ENCODE results near the gene UCN. TPM values are rescaled to one million over a fixed set of nuclear protein-coding genes. Genes with fewer than 3 reads are reported as not detected.
"Not testable (repeated sequence)": the region's sequence is repeated elsewhere in the genome, so short reads cannot be mapped to it uniquely, and the experiment has no call there.

The UCN gene
- total and polyA plus RNA-seq, 2 of the 4 experiments (the other 2 are of a cell fraction) = 0.22 TPM; not detected in 1

- no peaks in the 10 kb centered on the region for H3K36me3 ChIP-seq (ENCODE audit: control insufficient read depth, insufficient read depth, low read length)
- H2BK15ac ChIP-seq (ENCODE audit: low read depth, low read length) = no peak overlapping the region
- in situ Hi-C loops (cut with MboI; ENCODE audit: low sequenced_read_pairs) = no loop called here
- no peak overlapping the region for H3K4me2 ChIP-seq (ENCODE audit: low read depth, low read length)
- H3K9ac ChIP-seq (ENCODE audit: low read depth, low read length) = no peak overlapping the region
- intact Hi-C loops (cut with micrococcal nuclease) = no loop called here
- H4K8ac ChIP-seq (ENCODE audit: low read depth in 2 of 2, low read length in 2 of 2) = no peak overlapping the region
- H4K5ac ChIP-seq (ENCODE audit: low read depth, low read length) = no peak overlapping the region
- no peaks in the 10 kb centered on the region for H3K9me3 ChIP-seq (ENCODE audit: control insufficient read depth, insufficient read depth, low read length)
- H4K20me1 ChIP-seq (ENCODE audit: insufficient read depth, low read length) = no peaks in the 10 kb centered on the region
- ATAC-seq (ENCODE audit: low read depth) (no peak), DNase-seq (no peak)
- H2BK5ac ChIP-seq (ENCODE audit: low read depth, low read length, poor library complexity, severe bottlenecking) = no peak overlapping the region
- H2AFZ ChIP-seq (replicated peaks; ENCODE audit: low read length, poor library complexity) = no peak overlapping the region
- no peak overlapping the region for H3K56ac ChIP-seq (ENCODE audit: extremely low read depth, insufficient read depth, low read length)
- no peak overlapping the region for H2AK5ac ChIP-seq (ENCODE audit: low read depth, low read length)
- POLR2A ChIA-PET (ENCODE audit: unreplicated experiment) = no interaction called here
- no peak overlapping the region for H4K91ac ChIP-seq (ENCODE audit: insufficient read depth, low read depth, low read length)
- H3K4ac ChIP-seq (ENCODE audit: low read depth, low read length) = no peak overlapping the region
- no peaks in the 10 kb centered on the region for H3K4me1 ChIP-seq (ENCODE audit: control insufficient read depth, insufficient read depth, low read length)
- no peak overlapping the region for H3K18ac ChIP-seq (ENCODE audit: low read depth, low read length)
- dilution Hi-C loops (cut with HindIII; ENCODE audit: low sequenced_read_pairs, unreplicated experiment) = no loop called here
- WGBS, 2 experiments (ENCODE audit: extremely low coverage in 2 of 2, insufficient read length in 1 of 2) = no CpG with 5 or more reads among the region's 3 CpGs
- no peak overlapping the region for H2AK9ac ChIP-seq (replicated peaks; ENCODE audit: low read depth, low read length, poor library complexity)
- no peak overlapping the region for H3K4me3 ChIP-seq (ENCODE audit: insufficient read depth, low read depth, low read length)
- no peak overlapping the region for H3K23ac ChIP-seq (ENCODE audit: low read depth, low read length)
- CTCF ChIA-PET = interaction anchor here (0.6 to 2.0 kb wide), 2 partner anchors 10 to 1035 kb away, joined by 5 to 8 read pairs; no protein-coding TSS in a partner anchor
- TF ChIP-seq USF2 (IDR thresholded peaks at IDR 0.05; ENCODE audit: low read depth, low read length) (no peak), POLR2A (IDR thresholded peaks at IDR 0.05; ENCODE audit: low read depth, low read length) (no peak), CEBPB (IDR thresholded peaks at IDR 0.05; ENCODE audit: low read depth, low read length) (no peak), NFE2L2 (IDR thresholded peaks at IDR 0.05; ENCODE audit: low read depth, low read length) (no peak), CHD1 (IDR thresholded peaks at IDR 0.05; ENCODE audit: low read depth, low read length) (no peak), MXI1 (IDR thresholded peaks at IDR 0.05; ENCODE audit: borderline replicate concordance, low read depth, low read length) (no peak), FOS (IDR thresholded peaks at IDR 0.05; ENCODE audit: low read depth, low read length) (no peak), RAD21 (IDR thresholded peaks at IDR 0.05; ENCODE audit: low read length) (no peak), MAFK (IDR thresholded peaks at IDR 0.05; ENCODE audit: low read depth, low read length) (no peak), RCOR1 (IDR thresholded peaks at IDR 0.05; ENCODE audit: insufficient replicate concordance, low read length) (no peak), SMC3 (IDR thresholded peaks at IDR 0.05; ENCODE audit: low read depth, low read length) (no peak)
- no peak overlapping the region for H3K27ac ChIP-seq (ENCODE audit: insufficient read depth, low read length)
- no peak overlapping the region for H2BK120ac ChIP-seq (ENCODE audit: low read depth, low read length)
- H2BK20ac ChIP-seq (ENCODE audit: low read depth, low read length) = no peak overlapping the region
- H3K79me1 ChIP-seq (ENCODE audit: low read depth in 1 of 2, low read length in 2 of 2) = no peaks in the 10 kb centered on the region
- H3K14ac ChIP-seq (replicated peaks; ENCODE audit: low read depth, low read length) = no peak overlapping the region
- BruUV-seq (replicated peaks) = no TSS peak
- H3K27me3 ChIP-seq (ENCODE audit: control insufficient read depth, insufficient read depth, low read length) = peaks cover 56% of the 10 kb centered on the region
- H3K9me1 ChIP-seq (ENCODE audit: insufficient read depth, low read length) = no peaks in the 10 kb centered on the region
Measured at GRCh38 chr2:27270131-27270530, 38.1 kb downstream of the UCN start.

GRCh38 chr2:27268296-27268695 lies 39.9 kb downstream of the UCN start:
- H3K79me1 ChIP-seq (ENCODE audit: low read depth in 1 of 2, low read length in 2 of 2); H2AK9ac ChIP-seq (replicated peaks; ENCODE audit: low read depth, low read length, poor library complexity); H3K36me3 ChIP-seq (ENCODE audit: control insufficient read depth, insufficient read depth, low read length); H4K91ac ChIP-seq (ENCODE audit: insufficient read depth, low read depth, low read length); DNase-seq; H3K18ac ChIP-seq (ENCODE audit: low read depth, low read length); BruUV-seq (replicated peaks); H2BK20ac ChIP-seq (ENCODE audit: low read depth, low read length); intact Hi-C loops (cut with micrococcal nuclease); H4K20me1 ChIP-seq (ENCODE audit: insufficient read depth, low read length); in situ Hi-C loops (cut with MboI; ENCODE audit: low sequenced_read_pairs); H3K4me3 ChIP-seq (ENCODE audit: insufficient read depth, low read depth, low read length); dilution Hi-C loops (cut with HindIII; ENCODE audit: low sequenced_read_pairs, unreplicated experiment); H3K9me3 ChIP-seq (ENCODE audit: control insufficient read depth, insufficient read depth, low read length); H3K4ac ChIP-seq (ENCODE audit: low read depth, low read length); H3K4me1 ChIP-seq (ENCODE audit: control insufficient read depth, insufficient read depth, low read length); H3K14ac ChIP-seq (replicated peaks; ENCODE audit: low read depth, low read length); H3K23ac ChIP-seq (ENCODE audit: low read depth, low read length); H2BK5ac ChIP-seq (ENCODE audit: low read depth, low read length, poor library complexity, severe bottlenecking); H3K9ac ChIP-seq (ENCODE audit: low read depth, low read length); H3K27ac ChIP-seq (ENCODE audit: insufficient read depth, low read length); H2AFZ ChIP-seq (replicated peaks; ENCODE audit: low read length, poor library complexity); H4K8ac ChIP-seq (ENCODE audit: low read depth in 2 of 2, low read length in 2 of 2); POLR2A ChIA-PET (ENCODE audit: unreplicated experiment); H2AK5ac ChIP-seq (ENCODE audit: low read depth, low read length); H2BK120ac ChIP-seq (ENCODE audit: low read depth, low read length); ATAC-seq (ENCODE audit: low read depth); H3K9me1 ChIP-seq (ENCODE audit: insufficient read depth, low read length); H4K5ac ChIP-seq (ENCODE audit: low read depth, low read length); H3K4me2 ChIP-seq (ENCODE audit: low read depth, low read length); H3K56ac ChIP-seq (ENCODE audit: extremely low read depth, insufficient read depth, low read length); H2BK15ac ChIP-seq (ENCODE audit: low read depth, low read length): not testable (repeated sequence)
- CTCF ChIA-PET = interaction anchor here (2.2 kb wide), 1 partner anchor 11 kb away, joined by 9 read pairs; no protein-coding TSS in a partner anchor
- 67% methylated on average over 1 of the region's 13 CpGs; no CpG with 5 or more reads in 1 of the 2 experiments for WGBS, 2 experiments (ENCODE audit: extremely low coverage in 2 of 2, insufficient read length in 1 of 2)
- H3K27me3 ChIP-seq (ENCODE audit: control insufficient read depth, insufficient read depth, low read length) = peaks cover 66% of the 10 kb centered on the region

Measured in IMR-90 (cell line).